ENCODE measurements around the gene ENHO. TPM values are rescaled to one million over a fixed set of nuclear protein-coding genes. Genes with fewer than 3 reads are reported as not detected.

ENHO gene
- total and polyA plus RNA-seq, 2 experiments from 2014 or later, result 13.8 to 19.7 TPM

- Histone ChIP-seq H3K4me1 (ENCODE audit: insufficient read depth) (no peaks in the 10 kb centered on the region), H3F3A (replicated peaks; ENCODE audit: low read depth) (no peaks in the 10 kb centered on the region), H3K79me2 (replicated peaks; ENCODE audit: insufficient read depth) (no peaks in the 10 kb centered on the region), H4K20me1 (replicated peaks; ENCODE audit: insufficient read depth) (no peaks in the 10 kb centered on the region), H2AFZ (peak overlapping the region; percentile 59; the same call in 1 of the 2 replicates), H3K27me3 (ENCODE audit: insufficient read depth) (no peaks in the 10 kb centered on the region), H3K27ac (ENCODE audit: low read depth) (no peak overlapping the region), H3K4me3 (no peak overlapping the region), H3K36me3 (ENCODE audit: insufficient read depth) (no peaks in the 10 kb centered on the region), H3K9me2 (ENCODE audit: insufficient read depth) (no peaks in the 10 kb centered on the region), H3K4me2 (no peak overlapping the region)
- Mint-ChIP-seq H3K4me3 (no peak overlapping the region), H3K9me3 (no peaks in the 10 kb centered on the region; the same call in 2 of the 3 replicates), H3K27ac (no peak overlapping the region), H3K27me3 (ENCODE audit: insufficient read depth, low read depth, poor library complexity) (peaks cover 2% of the 10 kb centered on the region), H3K36me3 (ENCODE audit: low read depth) (no peaks in the 10 kb centered on the region), H3K4me1 (no peaks in the 10 kb centered on the region)
- no peak for ATAC-seq
- TF ChIP-seq NANOG (IDR thresholded peaks at IDR 0.05; ENCODE audit: borderline replicate concordance) (no peak), ZNF331 (CRISPR knock-in tag; IDR thresholded peaks at IDR 0.05; ENCODE audit: low read depth) (no peak), EZH2phosphoT487 (IDR thresholded peaks at IDR 0.05; ENCODE audit: unreplicated experiment) (no peak), STAT1 (IDR thresholded peaks at IDR 0.05; ENCODE audit: unreplicated experiment) (no peak), CREB1 (CRISPR knock-in tag; IDR thresholded peaks at IDR 0.05; ENCODE audit: low read depth) (no peak), JUNB (IDR thresholded peaks at IDR 0.05; ENCODE audit: unreplicated experiment) (no peak), ZNF114 (CRISPR knock-in tag; IDR thresholded peaks at IDR 0.05) (no peak), POLR2AphosphoS5 (IDR thresholded peaks at IDR 0.05; ENCODE audit: low read depth) (no peak), EZH2 (IDR thresholded peaks at IDR 0.05; ENCODE audit: low read depth, unreplicated experiment) (no peak), CTCF (conservative IDR thresholded peaks at IDR 0.05; ENCODE audit: low read depth in 2 of 2) (no peak), ETS1 (IDR thresholded peaks at IDR 0.05) (no peak)
- TF ChIP-seq, protein P1, sequence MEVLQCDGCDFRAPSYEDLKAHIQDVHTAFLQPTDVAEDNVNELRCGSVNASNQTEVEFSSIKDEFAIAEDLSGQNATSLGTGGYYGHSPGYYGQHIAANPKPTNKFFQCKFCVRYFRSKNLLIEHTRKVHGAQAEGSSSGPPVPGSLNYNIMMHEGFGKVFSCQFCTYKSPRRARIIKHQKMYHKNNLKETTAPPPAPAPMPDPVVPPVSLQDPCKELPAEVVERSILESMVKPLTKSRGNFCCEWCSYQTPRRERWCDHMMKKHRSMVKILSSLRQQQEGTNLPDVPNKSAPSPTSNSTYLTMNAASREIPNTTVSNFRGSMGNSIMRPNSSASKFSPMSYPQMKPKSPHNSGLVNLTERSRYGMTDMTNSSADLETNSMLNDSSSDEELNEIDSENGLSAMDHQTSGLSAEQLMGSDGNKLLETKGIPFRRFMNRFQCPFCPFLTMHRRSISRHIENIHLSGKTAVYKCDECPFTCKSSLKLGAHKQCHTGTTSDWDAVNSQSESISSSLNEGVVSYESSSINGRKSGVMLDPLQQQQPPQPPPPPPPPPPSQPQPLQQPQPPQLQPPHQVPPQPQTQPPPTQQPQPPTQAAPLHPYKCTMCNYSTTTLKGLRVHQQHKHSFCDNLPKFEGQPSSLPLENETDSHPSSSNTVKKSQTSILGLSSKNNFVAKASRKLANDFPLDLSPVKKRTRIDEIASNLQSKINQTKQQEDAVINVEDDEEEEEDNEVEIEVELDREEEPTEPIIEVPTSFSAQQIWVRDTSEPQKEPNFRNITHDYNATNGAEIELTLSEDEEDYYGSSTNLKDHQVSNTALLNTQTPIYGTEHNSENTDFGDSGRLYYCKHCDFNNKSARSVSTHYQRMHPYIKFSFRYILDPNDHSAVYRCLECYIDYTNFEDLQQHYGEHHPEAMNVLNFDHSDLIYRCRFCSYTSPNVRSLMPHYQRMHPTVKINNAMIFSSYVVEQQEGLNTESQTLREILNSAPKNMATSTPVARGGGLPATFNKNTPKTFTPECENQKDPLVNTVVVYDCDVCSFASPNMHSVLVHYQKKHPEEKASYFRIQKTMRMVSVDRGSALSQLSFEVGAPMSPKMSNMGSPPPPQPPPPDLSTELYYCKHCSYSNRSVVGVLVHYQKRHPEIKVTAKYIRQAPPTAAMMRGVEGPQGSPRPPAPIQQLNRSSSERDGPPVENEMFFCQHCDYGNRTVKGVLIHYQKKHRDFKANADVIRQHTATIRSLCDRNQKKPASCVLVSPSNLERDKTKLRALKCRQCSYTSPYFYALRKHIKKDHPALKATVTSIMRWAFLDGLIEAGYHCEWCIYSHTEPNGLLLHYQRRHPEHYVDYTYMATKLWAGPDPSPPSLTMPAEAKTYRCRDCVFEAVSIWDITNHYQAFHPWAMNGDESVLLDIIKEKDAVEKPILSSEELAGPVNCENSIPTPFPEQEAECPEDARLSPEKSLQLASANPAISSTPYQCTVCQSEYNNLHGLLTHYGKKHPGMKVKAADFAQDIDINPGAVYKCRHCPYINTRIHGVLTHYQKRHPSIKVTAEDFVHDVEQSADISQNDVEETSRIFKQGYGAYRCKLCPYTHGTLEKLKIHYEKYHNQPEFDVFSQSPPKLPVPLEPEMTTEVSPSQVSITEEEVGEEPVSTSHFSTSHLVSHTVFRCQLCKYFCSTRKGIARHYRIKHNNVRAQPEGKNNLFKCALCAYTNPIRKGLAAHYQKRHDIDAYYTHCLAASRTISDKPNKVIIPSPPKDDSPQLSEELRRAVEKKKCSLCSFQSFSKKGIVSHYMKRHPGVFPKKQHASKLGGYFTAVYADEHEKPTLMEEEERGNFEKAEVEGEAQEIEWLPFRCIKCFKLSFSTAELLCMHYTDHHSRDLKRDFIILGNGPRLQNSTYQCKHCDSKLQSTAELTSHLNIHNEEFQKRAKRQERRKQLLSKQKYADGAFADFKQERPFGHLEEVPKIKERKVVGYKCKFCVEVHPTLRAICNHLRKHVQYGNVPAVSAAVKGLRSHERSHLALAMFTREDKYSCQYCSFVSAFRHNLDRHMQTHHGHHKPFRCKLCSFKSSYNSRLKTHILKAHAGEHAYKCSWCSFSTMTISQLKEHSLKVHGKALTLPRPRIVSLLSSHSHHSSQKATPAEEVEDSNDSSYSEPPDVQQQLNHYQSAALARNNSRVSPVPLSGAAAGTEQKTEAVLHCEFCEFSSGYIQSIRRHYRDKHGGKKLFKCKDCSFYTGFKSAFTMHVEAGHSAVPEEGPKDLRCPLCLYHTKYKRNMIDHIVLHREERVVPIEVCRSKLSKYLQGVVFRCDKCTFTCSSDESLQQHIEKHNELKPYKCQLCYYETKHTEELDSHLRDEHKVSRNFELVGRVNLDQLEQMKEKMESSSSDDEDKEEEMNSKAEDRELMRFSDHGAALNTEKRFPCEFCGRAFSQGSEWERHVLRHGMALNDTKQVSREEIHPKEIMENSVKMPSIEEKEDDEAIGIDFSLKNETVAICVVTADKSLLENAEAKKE (CRISPR knock-in tag; IDR thresholded peaks at IDR 0.05), result no peak
- TF ChIP-seq, protein P2, sequence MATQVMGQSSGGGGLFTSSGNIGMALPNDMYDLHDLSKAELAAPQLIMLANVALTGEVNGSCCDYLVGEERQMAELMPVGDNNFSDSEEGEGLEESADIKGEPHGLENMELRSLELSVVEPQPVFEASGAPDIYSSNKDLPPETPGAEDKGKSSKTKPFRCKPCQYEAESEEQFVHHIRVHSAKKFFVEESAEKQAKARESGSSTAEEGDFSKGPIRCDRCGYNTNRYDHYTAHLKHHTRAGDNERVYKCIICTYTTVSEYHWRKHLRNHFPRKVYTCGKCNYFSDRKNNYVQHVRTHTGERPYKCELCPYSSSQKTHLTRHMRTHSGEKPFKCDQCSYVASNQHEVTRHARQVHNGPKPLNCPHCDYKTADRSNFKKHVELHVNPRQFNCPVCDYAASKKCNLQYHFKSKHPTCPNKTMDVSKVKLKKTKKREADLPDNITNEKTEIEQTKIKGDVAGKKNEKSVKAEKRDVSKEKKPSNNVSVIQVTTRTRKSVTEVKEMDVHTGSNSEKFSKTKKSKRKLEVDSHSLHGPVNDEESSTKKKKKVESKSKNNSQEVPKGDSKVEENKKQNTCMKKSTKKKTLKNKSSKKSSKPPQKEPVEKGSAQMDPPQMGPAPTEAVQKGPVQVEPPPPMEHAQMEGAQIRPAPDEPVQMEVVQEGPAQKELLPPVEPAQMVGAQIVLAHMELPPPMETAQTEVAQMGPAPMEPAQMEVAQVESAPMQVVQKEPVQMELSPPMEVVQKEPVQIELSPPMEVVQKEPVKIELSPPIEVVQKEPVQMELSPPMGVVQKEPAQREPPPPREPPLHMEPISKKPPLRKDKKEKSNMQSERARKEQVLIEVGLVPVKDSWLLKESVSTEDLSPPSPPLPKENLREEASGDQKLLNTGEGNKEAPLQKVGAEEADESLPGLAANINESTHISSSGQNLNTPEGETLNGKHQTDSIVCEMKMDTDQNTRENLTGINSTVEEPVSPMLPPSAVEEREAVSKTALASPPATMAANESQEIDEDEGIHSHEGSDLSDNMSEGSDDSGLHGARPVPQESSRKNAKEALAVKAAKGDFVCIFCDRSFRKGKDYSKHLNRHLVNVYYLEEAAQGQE (IDR thresholded peaks at IDR 0.05; ENCODE audit: unreplicated experiment), result no peak
- DNase-seq (ENCODE audit: low spot score), result no peak
These were observed 22.7 kb upstream of the ENHO start for GRCh38 chr9:34545497-34545896.

Measured in GM23338 (cell line).